ENCODE measurements around the gene TLL2.
A peak's percentile ranks its signal among the peaks of the same experiment; 100 is the strongest.

TLL2 gene

GRCh38 chr10:96360331-96360730 lies 153.4 kb downstream of the TLL2 start:
- DNase-seq (ENCODE audit: low spot score), result no peak

- peak; percentile 64 for DNase-seq (ENCODE audit: low spot score)
These were observed 154.1 kb downstream of the TLL2 start for GRCh38 chr10:96359616-96360015.

- DNase-seq (ENCODE audit: low spot score), result peak; percentile 90
These were observed 154.7 kb downstream of the TLL2 start, which contains the start of gene OPALIN for GRCh38 chr10:96358851-96359540. TSS of gene OPALIN (minus strand) at chr10:96359002. CDS start at chr10:96358896, 106 bp downstream.

GRCh38 chr10:96357038-96357620 lies 156.6 kb downstream of the TLL2 start:
- peak; percentile 97 for DNase-seq (ENCODE audit: low spot score)

GRCh38 chr10:96352582-96352981 lies 161.1 kb downstream of the TLL2 start:
- DNase-seq (ENCODE audit: low spot score), result no peak

- DNase-seq (ENCODE audit: low spot score), result no peak
These were observed 161.7 kb downstream of the TLL2 start for GRCh38 chr10:96352027-96352426.

GRCh38 chr10:96346295-96346694 lies 167.4 kb downstream of the TLL2 start:
- DNase-seq (ENCODE audit: low spot score), result no peak

GRCh38 chr10:96345222-96345621 lies 168.5 kb downstream of the TLL2 start:
- no peak for DNase-seq (ENCODE audit: low spot score)

GRCh38 chr10:96344178-96344577 lies 169.5 kb downstream of the TLL2 start:
- no peak for DNase-seq (ENCODE audit: low spot score)

- DNase-seq (ENCODE audit: low spot score), result no peak
These were observed 171.3 kb downstream of the TLL2 start for GRCh38 chr10:96342402-96342801.

GRCh38 chr10:96341219-96342182 lies 172.2 kb downstream of the TLL2 start:
- no peak for DNase-seq (ENCODE audit: low spot score)

GRCh38 chr10:96339956-96340904 lies 173.5 kb downstream of the TLL2 start:
- DNase-seq (ENCODE audit: low spot score), result peak; percentile 81

- DNase-seq (ENCODE audit: low spot score), result no peak
These were observed 174.3 kb downstream of the TLL2 start for GRCh38 chr10:96339383-96339782.

- peak; percentile 69 for DNase-seq (ENCODE audit: low spot score)
These were observed 175.3 kb downstream of the TLL2 start for GRCh38 chr10:96338279-96338925.

- no peak for DNase-seq (ENCODE audit: low spot score)
These were observed 176.6 kb downstream of the TLL2 start for GRCh38 chr10:96337106-96337505.

- peak; percentile 77 for DNase-seq (ENCODE audit: low spot score)
These were observed 178.9 kb downstream of the TLL2 start for GRCh38 chr10:96334616-96335526.

GRCh38 chr10:96333101-96333500 lies 180.6 kb downstream of the TLL2 start:
- no peak for DNase-seq (ENCODE audit: low spot score)

- no peak for DNase-seq (ENCODE audit: low spot score)
These were observed 186.3 kb downstream of the TLL2 start for GRCh38 chr10:96327462-96327861.

GRCh38 chr10:96325719-96326373 lies 187.9 kb downstream of the TLL2 start:
- DNase-seq (ENCODE audit: low spot score), result no peak
